ACHN (cell line): Measurements from ENCODE around the gene MRPL20.

ENCODE experiments used
- DNase-seq: peaks from one replicate; pipeline ENCODE4 v3.0.0-alpha.2; 2015
- in situ Hi-C: cut with HindIII; loops from 2 replicates; pipeline ENCODE4 v1.10.0; 2017; ENCODE audit warnings: low sequenced_read_pairs, low pct_ligation_motif_present, low pct_unique_long_range_greater_than_20kb

Gene MRPL20

GRCh38 chr1:1438531-1439381, 31.7 kb upstream of the MRPL20 start:
- in situ Hi-C loops = no loop called here
- DNase-seq = no peak

GRCh38 chr1:1437904-1438376, 30.8 kb upstream of the MRPL20 start:
- peak; percentile 86 for DNase-seq
- in situ Hi-C loops = no loop called here

- no peak for DNase-seq
- in situ Hi-C loops = no loop called here
These were observed 30.2 kb upstream of the MRPL20 start for GRCh38 chr1:1437033-1437903.

- in situ Hi-C loops = no loop called here
- no peak for DNase-seq
These were observed 29.5 kb upstream of the MRPL20 start for GRCh38 chr1:1436630-1437032.

DNA sequence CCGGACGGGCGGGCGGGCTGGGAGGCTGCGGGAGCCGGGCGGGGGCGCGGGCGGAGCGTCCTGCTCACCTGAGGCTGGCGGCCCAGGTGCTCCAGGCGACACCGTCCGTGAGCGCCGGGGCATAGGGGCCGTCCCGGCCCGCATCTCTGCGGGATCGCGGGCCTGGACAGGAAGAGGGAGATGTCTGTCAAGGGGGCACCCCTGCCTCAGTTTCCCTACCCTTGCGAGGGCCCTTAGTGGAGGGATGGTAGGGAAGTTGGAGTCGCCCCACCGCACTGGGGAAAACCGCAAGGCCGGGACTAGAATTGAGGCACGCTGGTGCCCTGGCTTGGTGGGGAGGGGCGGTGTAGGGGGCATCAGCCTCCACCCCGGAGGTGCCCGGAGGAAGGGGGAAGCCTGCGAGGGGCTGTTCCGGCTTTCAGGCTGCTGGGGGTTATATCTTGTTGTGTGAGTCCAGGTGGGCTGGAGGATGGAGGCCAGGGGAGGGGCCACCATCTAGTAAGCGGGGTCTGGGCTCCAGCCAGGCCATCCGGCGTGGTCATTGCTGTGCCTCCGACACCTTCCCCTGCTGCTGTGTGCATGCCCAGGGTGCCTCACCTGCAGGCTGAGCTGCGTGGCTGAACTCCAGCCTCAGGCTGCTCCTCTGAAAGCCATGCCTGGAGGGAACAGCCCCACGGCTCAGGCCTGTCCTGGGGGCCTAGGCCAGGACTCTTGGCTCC, 29.0 kb upstream of the MRPL20 start:
- no peak for DNase-seq
- in situ Hi-C loops = no loop called here

- DNase-seq = peak; percentile 38
- in situ Hi-C loops = no loop called here
These were observed 28.2 kb upstream of the MRPL20 start, which contains the start of gene VWA1 for GRCh38 chr1:1435106-1435903. Gene VWA1, plus strand, starts transcription at chr1:1435690. Its CDS starts 59 bp downstream, at chr1:1435749.

- in situ Hi-C loops = no loop called here
These were observed 27.7 kb upstream of the MRPL20 start for GRCh38 chr1:1434824-1435105.

GRCh38 chr1:1434131-1434823, 27.2 kb upstream of the MRPL20 start:
- in situ Hi-C loops = no loop called here
- no peak for DNase-seq

More at GRCh38 chr1:1434824-1435105, 27.7 kb upstream of the MRPL20 start:
- DNase-seq = no peak

GRCh38 chr1:1433804-1434130, 26.7 kb upstream of the MRPL20 start:
- no peak for DNase-seq
- in situ Hi-C loops = no loop called here

DNA sequence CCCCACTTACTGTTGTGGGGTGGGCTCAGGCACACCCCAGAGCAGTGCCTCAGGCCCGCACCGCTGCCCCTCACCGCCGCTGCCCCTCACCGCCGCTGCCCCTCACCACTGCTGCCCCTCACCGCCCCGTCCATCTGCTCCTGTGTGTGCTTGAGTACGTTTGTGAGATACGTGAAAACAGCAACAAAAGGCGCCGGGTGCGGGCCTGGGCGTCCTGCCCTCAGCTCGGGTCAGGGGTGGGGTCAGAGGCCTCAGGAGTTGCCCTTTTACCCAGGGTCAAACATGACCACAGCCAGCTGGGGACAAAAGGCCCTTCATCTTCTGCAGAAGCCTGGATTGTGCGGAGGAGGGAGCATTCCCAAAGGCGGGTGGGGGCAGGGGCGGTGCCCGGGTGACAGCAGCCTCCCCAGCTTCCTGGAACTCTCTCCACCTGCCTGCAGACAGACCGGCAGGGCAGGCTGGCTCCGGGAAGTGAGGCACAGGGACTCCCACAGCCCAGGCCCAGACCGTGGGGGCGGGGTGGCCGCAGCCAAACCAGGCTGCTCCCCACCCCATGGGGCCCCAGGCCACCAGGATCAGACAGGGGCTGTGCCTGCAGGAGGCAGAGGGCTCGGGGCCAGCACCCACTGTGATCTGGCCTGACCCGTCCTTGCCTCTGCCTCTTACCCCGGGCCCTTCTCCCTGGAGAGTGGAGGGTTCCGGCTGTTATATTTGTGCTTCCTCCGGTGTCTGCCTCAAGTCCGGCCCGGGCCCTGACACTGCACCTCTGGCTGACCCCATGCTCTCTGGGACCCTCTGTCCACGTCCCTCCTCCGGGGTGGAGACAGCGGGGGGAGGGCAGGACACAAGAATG, 26.1 kb upstream of the MRPL20 start:
- in situ Hi-C loops = no loop called here
- DNase-seq = no peak

DNA sequence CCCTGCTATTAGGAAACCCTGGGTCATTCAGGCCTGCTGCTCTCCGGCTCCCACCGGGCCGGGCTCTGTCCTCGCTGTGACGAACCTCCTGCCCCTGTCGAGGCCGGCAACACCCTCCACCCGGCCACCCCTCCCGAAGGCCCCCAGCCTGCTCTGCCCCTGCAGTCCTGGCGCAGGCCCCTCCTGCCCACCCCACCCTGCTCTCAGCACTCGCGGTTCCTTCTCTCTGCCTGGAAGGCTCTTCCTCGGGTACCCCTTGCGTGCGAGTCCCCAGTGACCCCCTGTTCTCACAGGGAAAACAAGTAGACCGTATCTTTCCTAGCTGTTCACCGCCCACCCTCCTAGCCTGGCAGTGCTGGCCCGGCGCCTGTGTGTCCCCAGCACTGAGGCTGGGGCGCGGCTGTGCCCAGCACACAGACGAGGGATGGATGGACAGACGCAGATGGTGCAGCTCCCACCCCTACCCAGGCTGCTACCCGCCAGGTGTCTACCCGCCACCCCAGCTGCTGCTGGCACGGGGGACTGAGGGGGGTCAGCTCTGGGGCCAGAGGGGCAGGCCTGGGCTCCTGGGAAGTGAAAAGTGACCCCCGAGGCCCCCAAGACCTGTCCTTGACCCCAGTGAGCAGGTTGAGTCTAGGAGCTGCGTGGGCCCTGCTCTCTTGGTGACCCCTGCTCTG, 25.3 kb upstream of the MRPL20 start:
- DNase-seq = no peak
- in situ Hi-C loops = no loop called here

DNA sequence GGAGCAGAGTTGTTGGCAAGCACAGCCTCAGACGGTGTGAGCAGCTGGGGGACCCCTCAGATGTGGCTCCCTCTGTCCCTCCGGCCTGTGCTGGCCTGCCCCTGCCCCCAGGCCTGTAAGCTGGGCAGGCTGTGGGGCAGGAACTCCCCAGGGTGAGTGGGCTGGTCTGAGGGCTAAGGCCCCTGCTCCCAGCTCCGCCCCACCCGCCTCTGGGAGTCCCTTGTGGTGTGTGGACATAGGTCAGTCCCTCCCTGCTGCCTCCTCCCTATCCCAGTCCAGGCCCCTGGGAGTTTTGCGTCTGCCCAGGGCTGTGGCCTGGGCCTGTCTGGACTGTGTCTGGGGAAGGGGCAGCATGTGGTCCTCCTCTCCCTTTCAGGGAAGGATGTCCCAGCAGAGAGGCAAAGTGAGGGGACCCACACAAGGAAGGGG, 24.8 kb upstream of the MRPL20 start:
- in situ Hi-C loops = no loop called here
- DNase-seq = no peak

- in situ Hi-C loops = no loop called here
- DNase-seq = no peak
These were observed 24.1 kb upstream of the MRPL20 start for GRCh38 chr1:1430992-1431844.

DNA sequence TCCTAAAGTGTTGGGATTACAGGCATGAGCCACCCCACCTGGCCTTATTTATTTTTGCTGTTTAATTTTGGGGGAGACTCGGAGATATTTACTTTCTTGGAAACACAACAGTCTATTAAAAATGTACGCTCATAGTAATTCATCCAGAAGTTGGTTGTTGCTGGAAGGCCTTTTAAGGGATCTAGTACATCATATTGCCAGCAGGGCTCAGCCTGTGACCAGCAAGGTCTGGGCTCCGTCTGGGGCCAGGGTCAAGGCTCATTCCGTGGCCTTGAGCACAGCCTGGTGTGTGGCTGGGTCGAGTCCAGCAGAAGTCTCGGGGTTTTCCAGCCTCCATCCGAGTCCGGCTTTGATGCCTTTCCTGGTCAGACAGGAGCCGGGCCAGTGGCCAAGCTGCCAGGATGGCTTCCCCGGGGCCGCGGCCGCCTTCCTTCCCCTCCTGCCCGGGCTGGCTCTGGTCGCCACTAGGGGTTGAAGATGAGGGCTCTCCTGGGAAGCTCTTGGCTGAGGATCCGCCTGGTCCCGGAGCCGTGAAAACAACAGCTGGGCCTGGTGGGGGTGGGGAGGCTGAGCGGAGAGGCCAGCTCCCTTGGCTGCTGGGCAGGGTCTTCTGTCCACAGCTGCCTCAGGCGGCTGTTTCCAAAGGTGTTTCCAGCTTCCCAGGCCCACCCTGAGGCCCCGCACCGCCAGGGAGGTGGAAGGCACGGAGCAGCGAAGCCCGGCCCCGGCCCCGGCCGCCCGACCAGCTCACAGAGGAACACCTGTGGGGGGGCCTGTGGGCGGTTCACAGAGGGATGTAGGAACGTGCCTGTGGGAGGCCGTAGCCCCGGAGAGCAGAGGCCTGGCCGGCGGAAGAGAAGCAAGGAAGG, 23.3 kb upstream of the MRPL20 start:
- no peak for DNase-seq
- in situ Hi-C loops = no loop called here

DNA sequence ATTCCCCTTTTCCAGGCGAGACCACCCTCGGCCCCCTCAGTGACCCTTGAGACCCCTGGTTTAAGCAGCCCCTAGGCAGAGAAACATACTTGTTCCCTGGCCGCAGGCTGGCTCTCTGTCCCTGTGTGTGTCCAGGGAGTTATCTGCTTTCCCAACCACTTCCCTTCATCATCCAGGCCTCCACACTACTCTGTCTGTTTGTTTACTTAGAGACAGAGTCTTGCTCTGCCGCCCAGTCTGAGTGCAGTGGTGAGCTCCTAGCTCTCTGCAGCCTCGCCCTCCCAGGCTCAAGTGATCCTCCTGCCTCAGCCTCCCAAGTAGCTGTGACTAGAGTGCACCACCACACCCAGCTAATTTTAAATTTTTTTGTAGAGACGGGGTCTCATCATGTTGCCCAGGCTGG, 22.6 kb upstream of the MRPL20 start:
- in situ Hi-C loops = no loop called here

More for the DNA sequence above, 22.6 kb upstream of the MRPL20 start:
- DNase-seq = no peak
